HEK293 (cell line): ENCODE results near the gene S1PR4.

ENCODE experiments used
- GLI2 ChIP-seq: fragments of 450-650 bp; formaldehyde crosslinking; IDR thresholded peaks from 2 replicates; pipeline ENCODE4; 2017; ENCODE audit warnings: missing biosample characterization, missing genetic modification characterization, low read depth, borderline replicate concordance
- HOXD13 ChIP-seq: sonication (generic); formaldehyde crosslinking; IDR thresholded peaks from 2 replicates; pipeline ENCODE4 v1.8.0; 2022; ENCODE audit warnings: missing genetic modification reagents, borderline replicate concordance
- KLF10 ChIP-seq: fragments of 450-650 bp; IDR thresholded peaks from 2 replicates; pipeline ENCODE4 v1.5.1; 2018; ENCODE audit warnings: missing biosample characterization, mild to moderate bottlenecking, missing genetic modification characterization
- MZF1 ChIP-seq: fragments of 450-650 bp; formaldehyde crosslinking; IDR thresholded peaks from 2 replicates; pipeline ENCODE4 v1.5.1; 2017; ENCODE audit warnings: missing biosample characterization, missing genetic modification characterization, borderline replicate concordance
- SP3 ChIP-seq: fragments of 450-650 bp; formaldehyde crosslinking; IDR thresholded peaks from 2 replicates; pipeline ENCODE4 v1.5.1; 2016; ENCODE audit warnings: missing biosample characterization, missing genetic modification characterization
- SP7 ChIP-seq: fragments of 450-650 bp; formaldehyde crosslinking; IDR thresholded peaks from 2 replicates; pipeline ENCODE4 v1.5.1; 2016; ENCODE audit warnings: missing biosample characterization, missing genetic modification characterization
- ZEB2 ChIP-seq: fragments of 450-650 bp; formaldehyde crosslinking; IDR thresholded peaks from 2 replicates; pipeline ENCODE4 v1.5.1; 2016; ENCODE audit warnings: missing biosample characterization, missing genetic modification characterization
- ZNF24 ChIP-seq: fragments of 450-650 bp; formaldehyde crosslinking; IDR thresholded peaks from 2 replicates; pipeline ENCODE4 v1.5.1; 2016; ENCODE audit warnings: missing biosample characterization, missing genetic modification characterization
- ZNF707 ChIP-seq: fragments of 450-650 bp; formaldehyde crosslinking; IDR thresholded peaks from 2 replicates; pipeline ENCODE4 v1.5.1; 2016; ENCODE audit warnings: missing biosample characterization, missing genetic modification characterization
- ZNF777 ChIP-seq: fragments of 450-650 bp; formaldehyde crosslinking; IDR thresholded peaks from 2 replicates; pipeline ENCODE4 v1.5.1; 2017; ENCODE audit warnings: missing biosample characterization, missing genetic modification characterization, borderline replicate concordance
- TF ChIP-seq, protein P1 (sequence below): fragments of 450-650 bp; formaldehyde crosslinking; IDR thresholded peaks from 2 replicates; pipeline ENCODE4 v1.5.1; 2016; ENCODE audit warnings: missing biosample characterization, missing genetic modification characterization
- TF ChIP-seq, protein P2 (sequence below): fragments of 450-650 bp; formaldehyde crosslinking; IDR thresholded peaks from 2 replicates; pipeline ENCODE4 v1.5.1; 2016; ENCODE audit warnings: missing biosample characterization, missing genetic modification characterization
- TF ChIP-seq, protein P3 (sequence below): fragments of 450-650 bp; formaldehyde crosslinking; IDR thresholded peaks from 2 replicates; pipeline ENCODE4 v1.5.1; 2016; ENCODE audit warnings: missing biosample characterization, missing genetic modification characterization, borderline replicate concordance

DNA sequence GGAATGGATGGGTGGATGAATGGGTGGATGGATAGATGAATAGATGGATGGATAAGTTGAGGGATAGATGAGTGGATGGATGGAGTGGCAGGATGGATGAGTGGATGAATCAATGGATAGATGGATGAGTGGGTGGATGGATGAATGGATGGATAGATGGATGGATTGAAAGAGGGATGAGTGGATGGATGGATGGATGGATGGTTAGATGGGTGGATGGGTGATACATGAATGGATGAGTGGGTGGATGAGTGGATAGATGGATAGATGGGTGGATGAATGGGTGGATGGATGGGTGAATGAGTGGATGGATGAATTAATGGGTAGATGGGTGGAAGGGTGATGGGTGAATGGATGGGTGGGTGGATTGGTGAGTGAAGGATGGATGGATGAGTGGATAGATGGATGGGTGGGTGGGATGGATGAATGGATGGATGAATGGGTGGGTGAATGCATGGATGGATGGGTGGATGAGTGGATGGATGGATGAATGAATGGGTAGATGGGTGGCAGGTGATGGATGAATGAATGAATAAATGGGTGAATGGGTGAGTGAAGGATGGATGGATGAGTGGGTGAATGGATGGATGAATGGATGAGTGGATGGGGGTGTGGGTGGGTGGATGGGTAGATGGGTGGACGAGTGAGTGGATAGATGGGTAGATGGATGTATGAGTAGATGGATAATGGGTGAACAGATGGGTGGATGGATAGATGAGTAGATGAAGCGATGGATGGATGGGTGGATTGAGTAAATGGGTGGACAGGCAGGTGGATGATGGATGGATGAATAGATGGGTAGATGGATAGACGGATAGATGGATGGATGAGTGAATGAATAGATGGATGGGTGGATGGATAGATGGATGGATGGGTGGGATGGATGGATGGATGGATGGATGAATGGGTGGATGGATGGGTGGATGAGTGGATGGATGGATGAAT is 25.0 kb upstream of the S1PR4 start:
- no peak for TF ChIP-seq GLI2 (tag by site-specific recombination)
- TF ChIP-seq, protein P1, sequence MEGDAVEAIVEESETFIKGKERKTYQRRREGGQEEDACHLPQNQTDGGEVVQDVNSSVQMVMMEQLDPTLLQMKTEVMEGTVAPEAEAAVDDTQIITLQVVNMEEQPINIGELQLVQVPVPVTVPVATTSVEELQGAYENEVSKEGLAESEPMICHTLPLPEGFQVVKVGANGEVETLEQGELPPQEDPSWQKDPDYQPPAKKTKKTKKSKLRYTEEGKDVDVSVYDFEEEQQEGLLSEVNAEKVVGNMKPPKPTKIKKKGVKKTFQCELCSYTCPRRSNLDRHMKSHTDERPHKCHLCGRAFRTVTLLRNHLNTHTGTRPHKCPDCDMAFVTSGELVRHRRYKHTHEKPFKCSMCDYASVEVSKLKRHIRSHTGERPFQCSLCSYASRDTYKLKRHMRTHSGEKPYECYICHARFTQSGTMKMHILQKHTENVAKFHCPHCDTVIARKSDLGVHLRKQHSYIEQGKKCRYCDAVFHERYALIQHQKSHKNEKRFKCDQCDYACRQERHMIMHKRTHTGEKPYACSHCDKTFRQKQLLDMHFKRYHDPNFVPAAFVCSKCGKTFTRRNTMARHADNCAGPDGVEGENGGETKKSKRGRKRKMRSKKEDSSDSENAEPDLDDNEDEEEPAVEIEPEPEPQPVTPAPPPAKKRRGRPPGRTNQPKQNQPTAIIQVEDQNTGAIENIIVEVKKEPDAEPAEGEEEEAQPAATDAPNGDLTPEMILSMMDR (tag by site-specific recombination), result no peak
- TF ChIP-seq MZF1, result no peak
- TF ChIP-seq ZNF24 (tag by site-specific recombination), result no peak
- no peak for TF ChIP-seq SP7 (tag by site-specific recombination)
- TF ChIP-seq, protein P2, sequence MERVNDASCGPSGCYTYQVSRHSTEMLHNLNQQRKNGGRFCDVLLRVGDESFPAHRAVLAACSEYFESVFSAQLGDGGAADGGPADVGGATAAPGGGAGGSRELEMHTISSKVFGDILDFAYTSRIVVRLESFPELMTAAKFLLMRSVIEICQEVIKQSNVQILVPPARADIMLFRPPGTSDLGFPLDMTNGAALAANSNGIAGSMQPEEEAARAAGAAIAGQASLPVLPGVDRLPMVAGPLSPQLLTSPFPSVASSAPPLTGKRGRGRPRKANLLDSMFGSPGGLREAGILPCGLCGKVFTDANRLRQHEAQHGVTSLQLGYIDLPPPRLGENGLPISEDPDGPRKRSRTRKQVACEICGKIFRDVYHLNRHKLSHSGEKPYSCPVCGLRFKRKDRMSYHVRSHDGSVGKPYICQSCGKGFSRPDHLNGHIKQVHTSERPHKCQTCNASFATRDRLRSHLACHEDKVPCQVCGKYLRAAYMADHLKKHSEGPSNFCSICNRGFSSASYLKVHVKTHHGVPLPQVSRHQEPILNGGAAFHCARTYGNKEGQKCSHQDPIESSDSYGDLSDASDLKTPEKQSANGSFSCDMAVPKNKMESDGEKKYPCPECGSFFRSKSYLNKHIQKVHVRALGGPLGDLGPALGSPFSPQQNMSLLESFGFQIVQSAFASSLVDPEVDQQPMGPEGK (tag by site-specific recombination), result no peak
- TF ChIP-seq SP3, result no peak
- TF ChIP-seq ZNF777 (tag by site-specific recombination), result no peak
- TF ChIP-seq, protein P3, sequence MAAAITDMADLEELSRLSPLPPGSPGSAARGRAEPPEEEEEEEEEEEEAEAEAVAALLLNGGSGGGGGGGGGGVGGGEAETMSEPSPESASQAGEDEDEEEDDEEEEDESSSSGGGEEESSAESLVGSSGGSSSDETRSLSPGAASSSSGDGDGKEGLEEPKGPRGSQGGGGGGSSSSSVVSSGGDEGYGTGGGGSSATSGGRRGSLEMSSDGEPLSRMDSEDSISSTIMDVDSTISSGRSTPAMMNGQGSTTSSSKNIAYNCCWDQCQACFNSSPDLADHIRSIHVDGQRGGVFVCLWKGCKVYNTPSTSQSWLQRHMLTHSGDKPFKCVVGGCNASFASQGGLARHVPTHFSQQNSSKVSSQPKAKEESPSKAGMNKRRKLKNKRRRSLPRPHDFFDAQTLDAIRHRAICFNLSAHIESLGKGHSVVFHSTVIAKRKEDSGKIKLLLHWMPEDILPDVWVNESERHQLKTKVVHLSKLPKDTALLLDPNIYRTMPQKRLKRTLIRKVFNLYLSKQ (tag by site-specific recombination), result no peak
- no peak for TF ChIP-seq HOXD13
- TF ChIP-seq ZNF707 (tag by site-specific recombination), result no peak
- no peak for TF ChIP-seq KLF10 (tag by site-specific recombination)
- no peak for TF ChIP-seq ZEB2 (tag by site-specific recombination)
